GM19438 (cell line): ENCODE measurements around the gene SLC5A6.
"Not testable (repeated sequence)": the region's sequence is repeated elsewhere in the genome, so short reads cannot be mapped to it uniquely, and the experiment has no call there.

ENCODE experiments used
- ATAC-seq: cut with Tn5 transposase; IDR thresholded peaks from one replicate; pipeline ENCODE4 v1.9.1; 2021; ENCODE audit warnings: low read depth; ENCODE audit not compliant: unreplicated experiment

The SLC5A6 gene

DNA sequence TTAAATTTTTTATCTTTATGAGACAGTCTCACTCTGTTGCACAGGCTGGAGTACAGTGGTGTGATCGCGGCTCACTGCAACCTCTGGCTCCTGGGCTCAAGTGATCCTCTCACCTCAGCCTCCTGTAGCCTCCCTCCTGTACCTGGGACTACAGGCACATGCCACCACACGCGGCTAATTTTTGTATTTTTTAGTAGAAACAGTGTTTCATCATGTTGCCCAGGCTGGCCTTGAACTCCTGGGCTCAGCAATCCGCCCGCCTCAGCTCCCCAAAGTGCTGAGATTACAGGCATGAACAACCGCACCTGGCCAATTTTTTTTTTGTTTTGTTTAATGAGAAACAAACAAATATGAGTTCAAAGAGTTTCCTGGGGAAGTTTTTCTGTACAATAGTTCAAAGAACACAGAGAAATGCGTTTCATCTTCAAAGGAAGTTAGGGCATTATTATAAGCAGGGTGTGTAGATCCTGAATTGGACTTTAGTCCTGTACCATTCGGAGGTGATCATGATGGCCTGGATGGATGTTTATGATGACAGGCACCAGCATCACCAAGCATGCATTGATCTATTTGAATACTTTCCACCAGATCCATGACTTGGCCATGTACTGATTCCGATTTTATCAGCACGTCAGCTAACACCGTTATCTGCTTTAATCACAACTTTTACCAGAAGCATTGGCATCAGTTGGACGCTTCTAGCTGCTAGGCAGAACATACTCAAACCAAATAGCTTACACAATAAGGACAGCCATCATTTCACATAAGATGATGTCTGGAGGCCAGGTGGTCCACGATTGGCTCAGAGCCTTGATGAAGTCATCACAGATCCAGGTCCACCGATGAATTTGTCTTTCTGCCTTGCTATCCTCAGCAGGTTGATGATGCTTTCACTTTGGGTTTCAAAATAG, 34.4 kb downstream of the SLC5A6 start:
- no peak for ATAC-seq

GRCh38 chr2:27175781-27176180, 36.3 kb downstream of the SLC5A6 start:
- not testable (repeated sequence) for ATAC-seq

DNA sequence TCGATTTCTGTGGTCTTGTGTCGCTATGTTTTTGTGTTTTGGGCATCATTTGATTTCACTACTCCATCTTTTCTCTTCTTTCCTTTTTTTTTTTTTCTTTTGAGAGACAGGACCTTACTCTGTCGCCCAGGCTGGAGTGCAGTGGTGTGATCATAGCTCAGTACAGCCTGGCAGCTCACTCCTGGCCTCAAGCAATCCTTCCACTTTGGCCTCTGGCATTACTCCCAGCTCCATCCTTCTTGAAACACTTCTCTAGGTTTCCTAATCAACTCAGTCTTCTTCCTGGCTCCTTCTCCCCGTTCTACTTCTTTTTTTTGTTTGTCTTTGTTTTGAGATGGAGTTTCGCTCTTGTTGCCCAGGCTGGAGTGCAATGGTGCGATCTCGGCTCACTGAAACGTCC, 36.7 kb downstream of the SLC5A6 start:
- no peak for ATAC-seq

DNA sequence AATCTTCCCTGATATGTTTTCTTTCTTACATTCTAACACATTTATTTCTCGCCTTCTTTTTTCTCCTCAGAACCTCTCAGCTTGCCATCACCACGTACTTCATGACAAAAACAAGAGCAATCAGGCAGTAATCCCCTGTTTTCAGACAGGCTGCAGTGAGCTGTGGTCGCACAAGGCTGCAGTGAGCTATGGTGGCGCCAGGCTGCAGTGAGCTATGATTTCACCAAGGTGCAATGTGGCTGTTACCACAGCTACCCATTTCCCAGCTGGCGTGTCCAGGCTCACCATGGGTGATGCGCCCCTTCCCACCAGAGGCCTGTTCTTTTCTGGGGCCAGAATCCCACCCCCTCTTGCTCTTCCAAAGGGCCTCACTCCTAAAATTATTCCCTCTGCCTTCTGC, 37.4 kb downstream of the SLC5A6 start:
- ATAC-seq = no peak

- ATAC-seq = no peak
Observed at GRCh38 chr2:27171351-27171848, 40.7 kb downstream of the SLC5A6 start.

GRCh38 chr2:27170581-27171337, 41.3 kb downstream of the SLC5A6 start:
- no peak for ATAC-seq

GRCh38 chr2:27164960-27165763, 46.9 kb downstream of the SLC5A6 start:
- ATAC-seq = no peak

GRCh38 chr2:27162151-27163121, 49.6 kb downstream of the SLC5A6 start:
- no peak for ATAC-seq

DNA sequence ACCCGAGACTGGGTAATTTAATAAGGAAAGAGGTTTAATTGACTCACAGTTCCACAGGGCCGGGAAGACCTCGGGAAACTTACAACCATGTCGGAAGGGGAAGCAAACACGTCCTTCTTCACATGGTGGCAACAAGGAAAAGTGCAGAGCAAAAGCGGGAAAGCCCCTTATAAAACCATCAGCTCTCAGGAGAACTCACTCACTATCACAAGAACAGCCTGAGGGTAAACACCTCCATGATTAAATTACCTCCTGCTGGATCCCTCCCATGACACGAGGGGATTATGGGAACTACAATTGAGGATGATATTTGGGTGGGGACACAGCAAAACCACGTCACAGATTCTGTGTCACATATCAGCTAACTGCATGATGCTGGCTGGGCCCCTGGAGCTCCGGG, 51.9 kb downstream of the SLC5A6 start:
- ATAC-seq = no peak

DNA sequence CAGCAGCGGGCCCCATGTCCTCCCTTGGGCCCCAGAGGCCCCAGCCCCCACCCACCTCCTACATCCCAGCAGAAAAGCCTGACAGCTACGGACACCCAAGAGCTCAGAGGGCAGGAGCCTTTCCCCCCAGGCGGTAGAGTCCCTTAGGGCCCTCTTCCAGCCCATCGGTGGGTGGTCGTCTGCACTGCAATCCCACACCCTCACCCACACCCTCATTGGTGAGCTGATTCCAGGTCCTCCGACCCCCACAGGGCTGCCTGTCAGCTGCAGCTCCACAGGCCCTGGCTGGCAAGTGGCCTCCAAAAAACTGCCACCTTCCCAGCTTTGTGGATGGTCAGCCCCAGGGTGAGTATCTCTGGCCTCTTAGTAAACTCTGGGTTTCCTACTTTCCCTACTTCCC, 52.8 kb downstream of the SLC5A6 start:
- no peak for ATAC-seq

GRCh38 chr2:27158468-27158867, 53.6 kb downstream of the SLC5A6 start:
- no peak for ATAC-seq

DNA sequence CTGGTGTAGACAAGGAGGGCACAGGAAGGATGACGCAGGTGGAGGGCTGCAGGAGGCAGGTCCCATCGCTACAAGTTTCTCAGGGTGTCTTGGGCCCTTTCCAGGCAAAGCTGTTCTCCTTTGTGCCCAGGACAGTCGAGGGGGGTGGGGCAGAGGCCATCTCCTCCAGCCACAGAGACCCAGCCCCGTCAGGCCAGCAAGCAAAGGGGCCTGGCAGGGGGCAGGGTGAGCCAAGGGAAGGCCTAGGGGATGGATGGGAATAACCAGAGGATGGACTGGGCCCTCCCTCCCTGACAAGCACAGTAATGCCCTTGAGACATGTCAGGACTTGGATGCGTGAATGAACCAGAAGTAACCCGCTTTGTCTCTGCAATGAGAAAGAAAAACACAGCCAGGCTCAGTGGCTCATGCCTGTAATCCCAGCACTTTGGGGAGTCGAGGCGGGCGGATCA, 57.0 kb downstream of the SLC5A6 start:
- ATAC-seq = no peak

DNA sequence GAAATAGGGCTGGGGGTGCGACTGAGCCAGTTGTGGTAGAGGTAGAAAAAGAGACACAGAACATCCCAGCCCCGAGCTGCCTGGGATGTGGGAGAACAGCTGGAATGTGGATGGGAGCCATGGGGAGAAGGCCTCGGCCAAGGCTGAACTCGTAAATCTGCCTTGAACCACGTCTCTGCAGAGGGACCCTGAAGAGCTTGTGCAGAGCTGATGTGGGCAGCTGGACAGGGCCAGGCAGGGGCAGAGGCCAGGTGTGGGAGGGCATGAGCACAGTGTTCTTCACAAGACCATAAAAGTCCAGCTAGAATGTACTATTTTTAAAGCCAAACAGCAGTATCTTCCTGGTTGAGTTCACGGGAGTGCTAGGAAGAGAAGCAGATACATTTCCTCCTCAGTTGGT, 57.6 kb downstream of the SLC5A6 start:
- ATAC-seq = no peak

DNA sequence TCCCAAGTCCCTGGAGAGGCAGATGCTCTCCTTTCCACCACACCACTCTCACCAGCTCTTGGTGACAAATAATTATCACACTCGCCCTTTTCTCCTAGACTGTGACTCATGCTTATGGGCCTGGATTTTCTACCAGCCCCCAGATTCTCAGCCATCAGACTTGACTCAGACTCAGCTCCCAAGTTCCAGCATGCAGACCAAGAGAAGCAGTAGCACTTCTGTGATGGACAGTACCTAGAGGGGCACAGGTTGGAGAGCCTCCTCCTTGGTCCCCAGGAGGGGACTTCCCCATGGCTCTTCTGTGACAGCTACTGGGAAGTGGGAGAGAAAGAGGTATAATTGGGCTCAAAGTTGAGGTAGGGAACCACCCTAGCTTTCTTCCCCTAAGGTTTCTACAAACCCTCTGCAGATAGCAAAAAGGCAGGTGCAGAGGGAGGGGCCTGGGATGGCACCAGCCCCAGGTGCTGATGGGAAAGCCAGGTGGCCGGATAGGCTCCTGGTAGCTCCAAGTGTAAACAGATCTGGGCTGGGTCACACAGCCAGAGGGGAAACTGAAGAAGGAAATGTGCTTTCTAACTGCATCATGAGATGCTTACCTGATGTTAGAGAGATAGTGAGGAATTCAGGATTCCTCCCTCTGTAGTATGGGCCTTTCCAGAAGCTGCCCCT, 59.1 kb downstream of the SLC5A6 start:
- no peak for ATAC-seq

GRCh38 chr2:27152102-27152795, 59.8 kb downstream of the SLC5A6 start:
- no peak for ATAC-seq

DNA sequence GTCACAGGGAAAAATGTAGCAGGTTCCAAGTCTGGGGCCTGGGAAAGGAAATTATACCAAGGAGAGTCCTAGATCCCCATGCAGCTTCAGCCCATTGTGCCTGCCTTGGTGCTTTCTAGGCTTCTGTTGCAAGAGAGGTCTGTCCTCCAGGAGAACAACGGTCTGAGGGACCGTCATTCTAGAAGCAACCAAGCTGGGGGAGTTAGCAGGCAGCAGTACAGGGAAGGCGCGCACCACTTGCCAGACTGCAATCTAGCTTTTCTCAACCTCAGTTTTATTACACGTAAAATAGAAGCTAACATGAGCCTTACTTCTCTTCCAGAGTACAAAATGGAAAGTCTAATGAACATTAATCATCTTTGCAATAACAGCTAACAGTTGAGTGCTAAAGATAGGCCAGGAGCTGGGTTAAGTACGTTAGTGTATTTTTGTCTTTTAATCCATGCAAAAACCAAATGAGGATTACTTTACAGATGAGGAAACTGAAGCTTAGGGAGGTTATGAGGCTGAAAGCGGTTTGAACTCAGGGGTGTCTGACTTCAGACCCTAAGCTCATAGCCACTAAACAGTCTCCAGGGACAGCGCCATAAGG, 61.3 kb downstream of the SLC5A6 start:
- no peak for ATAC-seq
